ENCODE results near the gene NEK4.

NEK4 gene

GRCh38 chr3:52779011-52779836 is 8.5 kb upstream of the NEK4 start:
- TF ChIP-seq NFIC (IDR thresholded peaks at IDR 0.05) (no peak), EP300 (IDR thresholded peaks at IDR 0.05; ENCODE audit: borderline replicate concordance) (no peak), RAD21 (IDR thresholded peaks at IDR 0.05; ENCODE audit: low read depth) (no peak), TEAD4 (IDR thresholded peaks at IDR 0.05) (no peak)

- peak; percentile 50 for TF ChIP-seq REST (IDR thresholded peaks at IDR 0.05; ENCODE audit: low read depth)
- no peak for TF ChIP-seq TCF12 (IDR thresholded peaks at IDR 0.05; ENCODE audit: low read depth)
Measured at GRCh38 chr3:52777959-52778805, 7.4 kb upstream of the NEK4 start.

DNA sequence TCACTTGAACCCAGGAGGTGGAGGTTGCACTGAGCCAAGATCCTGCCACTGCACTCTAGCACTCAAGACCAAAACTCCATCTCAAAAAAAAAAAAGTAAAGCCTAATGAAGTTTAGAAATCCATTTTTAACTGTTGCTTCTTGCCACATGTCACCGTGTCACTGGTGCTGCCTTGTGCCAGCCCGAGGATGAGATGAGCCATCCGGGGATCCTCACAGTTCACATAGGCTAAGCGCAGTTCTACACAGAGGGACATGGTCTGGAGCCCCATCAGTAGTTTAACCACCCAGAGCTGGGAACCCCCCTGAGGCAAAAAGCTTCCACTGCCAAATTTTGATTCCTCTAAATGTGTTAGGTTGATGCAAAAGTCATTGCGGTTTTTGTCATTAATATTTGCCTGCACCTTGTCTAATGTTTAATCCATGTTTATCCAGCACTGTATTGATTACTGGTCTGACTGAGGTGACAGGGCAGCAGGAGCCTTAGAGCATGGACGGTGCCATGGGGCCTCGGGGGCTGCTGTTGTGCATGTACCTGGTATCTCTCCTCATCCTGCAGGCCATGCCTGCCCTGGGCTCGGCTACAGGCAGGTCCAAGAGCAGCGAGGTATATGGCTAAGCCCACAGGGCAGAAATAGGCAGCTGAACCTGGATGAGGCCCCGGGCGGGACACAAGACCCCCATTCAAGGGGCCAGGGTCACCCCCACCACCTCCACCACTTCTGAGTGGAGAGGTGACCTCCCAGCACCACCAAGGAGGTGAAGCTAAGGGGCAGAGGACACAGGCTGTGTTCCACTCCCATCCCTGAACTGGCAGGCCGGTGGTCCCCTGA is 6.6 kb upstream of the NEK4 start, which contains the start of gene ITIH1:
TSS of gene ITIH1 (plus strand) at position 473 of the 832 bp plus-strand sequence. CDS start at position 490, 17 bp downstream.
- TF ChIP-seq EP300 (IDR thresholded peaks at IDR 0.05; ENCODE audit: borderline replicate concordance) (no peak), MAX (IDR thresholded peaks at IDR 0.05) (no peak), ZBTB7A (IDR thresholded peaks at IDR 0.05; ENCODE audit: low read depth) (no peak), RAD21 (IDR thresholded peaks at IDR 0.05; ENCODE audit: low read depth) (no peak), TCF12 (IDR thresholded peaks at IDR 0.05; ENCODE audit: low read depth) (no peak)
- TF ChIP-seq, protein P1, sequence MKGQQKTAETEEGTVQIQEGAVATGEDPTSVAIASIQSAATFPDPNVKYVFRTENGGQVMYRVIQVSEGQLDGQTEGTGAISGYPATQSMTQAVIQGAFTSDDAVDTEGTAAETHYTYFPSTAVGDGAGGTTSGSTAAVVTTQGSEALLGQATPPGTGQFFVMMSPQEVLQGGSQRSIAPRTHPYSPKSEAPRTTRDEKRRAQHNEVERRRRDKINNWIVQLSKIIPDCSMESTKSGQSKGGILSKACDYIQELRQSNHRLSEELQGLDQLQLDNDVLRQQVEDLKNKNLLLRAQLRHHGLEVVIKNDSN (IDR thresholded peaks at IDR 0.05) = no peak

GRCh38 chr3:52775877-52776276 is 5.1 kb upstream of the NEK4 start:
- TF ChIP-seq RAD21 (IDR thresholded peaks at IDR 0.05; ENCODE audit: low read depth) = no peak

- TF ChIP-seq NFIC (IDR thresholded peaks at IDR 0.05) (0 out of 2 replicates have a peak, but pooled peaks have one; percentile 28), CEBPB (IDR thresholded peaks at IDR 0.05) (no peak)
Measured at GRCh38 chr3:52774901-52775864, 4.4 kb upstream of the NEK4 start.

DNA sequence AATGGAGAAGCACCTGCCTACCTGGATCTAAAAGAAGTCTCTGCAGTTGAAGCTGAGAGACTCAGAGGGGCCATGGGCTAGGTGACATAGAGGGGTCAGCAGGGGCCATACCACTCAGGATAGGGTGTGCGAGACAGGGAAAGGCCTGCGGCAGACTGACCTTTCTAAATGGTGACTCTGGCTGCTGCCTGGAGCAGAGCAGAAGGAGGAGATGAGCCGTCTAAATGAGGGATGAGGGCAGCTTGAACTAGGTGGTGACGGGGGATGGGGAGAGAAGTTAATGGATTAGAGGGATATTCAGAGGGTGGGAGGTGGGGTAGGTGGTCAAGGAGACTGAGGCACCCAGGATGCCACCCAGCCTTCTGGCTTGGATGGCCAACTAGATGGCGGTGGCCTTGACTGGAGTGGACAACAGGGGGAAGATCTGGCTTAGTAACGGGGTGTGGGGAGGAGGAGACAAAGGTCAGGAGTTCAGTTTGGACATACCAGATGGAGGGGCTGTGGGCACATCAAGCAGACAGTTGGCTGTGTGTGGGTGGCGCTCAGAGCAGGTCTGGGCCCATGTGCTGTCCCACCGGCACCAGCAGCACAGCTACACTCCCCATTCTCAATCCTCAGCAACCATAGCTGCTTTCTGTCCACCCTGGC is 3.5 kb upstream of the NEK4 start:
- TF ChIP-seq CREB1 (IDR thresholded peaks at IDR 0.05; ENCODE audit: low read depth) (no peak), RAD21 (IDR thresholded peaks at IDR 0.05; ENCODE audit: low read depth) (no peak), NFIC (IDR thresholded peaks at IDR 0.05) (no peak), YY1 (IDR thresholded peaks at IDR 0.05; ENCODE audit: low read depth) (no peak), TCF12 (IDR thresholded peaks at IDR 0.05; ENCODE audit: low read depth) (no peak)

- no peak for TF ChIP-seq TAF1 (IDR thresholded peaks at IDR 0.05; ENCODE audit: low read depth)
Measured at GRCh38 chr3:52773361-52774065, 2.8 kb upstream of the NEK4 start.

Measured in Ishikawa (cell line).